ENCODE results near the gene CINP.

CINP gene

GRCh38 chr14:102320033-102320660 lies 42.5 kb downstream of the CINP start:
- TF ChIP-seq CTCF (IDR thresholded peaks at IDR 0.05; ENCODE audit: extremely low read depth, insufficient read depth, missing control alignments), result no peak

DNA sequence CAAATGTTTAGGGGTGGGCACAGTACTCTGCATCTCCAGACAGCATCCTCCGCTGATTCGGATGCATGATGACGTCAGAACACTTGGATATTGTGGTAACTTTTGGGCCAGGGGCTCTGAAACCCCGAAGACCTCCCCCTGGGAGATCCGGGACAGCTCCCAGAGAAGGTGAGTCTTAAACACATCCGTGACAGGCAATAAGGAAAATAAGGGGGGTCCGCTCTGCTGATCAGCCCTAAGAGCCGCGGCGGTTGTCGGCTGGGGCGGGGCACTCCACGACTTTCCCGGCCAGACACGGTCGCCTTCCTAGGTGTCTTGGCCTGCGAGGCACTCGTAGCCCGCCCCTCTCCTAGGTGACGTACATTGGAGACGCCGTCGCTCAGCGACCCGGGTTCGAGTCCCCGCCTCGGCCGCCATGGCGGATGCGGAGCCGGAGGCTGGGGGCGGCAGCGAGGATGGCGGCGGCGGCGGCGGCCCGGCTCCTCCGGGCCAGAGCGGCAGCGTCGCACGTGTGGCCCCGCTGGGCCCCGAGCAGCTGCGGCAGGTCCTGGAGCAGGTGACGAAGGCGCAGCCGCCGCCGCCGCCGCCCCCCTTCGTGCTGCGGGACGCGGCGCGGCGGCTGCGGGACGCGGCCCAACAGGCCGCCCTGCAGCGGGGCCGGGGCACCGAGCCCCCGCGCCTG lies 43.2 kb downstream of the CINP start, which contains the start of gene ZNF839:
ZNF839 (plus strand) TSS at position 396 of the 682 bp plus-strand sequence; CDS start at position 416, 20 bp downstream.
- in situ Hi-C loops (cut with MboI; ENCODE audit: low pct_unique_long_range_greater_than_20kb, low sequenced_read_pairs, unreplicated experiment), result loop anchor here (25.0 kb wide), 2 partner anchors 357 to 607 kb away; partner anchors contain the start of gene DYNC1H1
- DNase-seq (ENCODE audit: low spot score), result peak; percentile 95
- TF ChIP-seq CTCF (IDR thresholded peaks at IDR 0.05; ENCODE audit: extremely low read depth, insufficient read depth, missing control alignments), result no peak

More at GRCh38 chr14:102320033-102320660, 42.5 kb downstream of the CINP start:
- in situ Hi-C loops (cut with MboI; ENCODE audit: low pct_unique_long_range_greater_than_20kb, low sequenced_read_pairs, unreplicated experiment), result loop anchor here (25.0 kb wide), 2 partner anchors 358 to 608 kb away; partner anchors contain the start of gene DYNC1H1
- peak; percentile 60 for DNase-seq (ENCODE audit: low spot score)

DNA sequence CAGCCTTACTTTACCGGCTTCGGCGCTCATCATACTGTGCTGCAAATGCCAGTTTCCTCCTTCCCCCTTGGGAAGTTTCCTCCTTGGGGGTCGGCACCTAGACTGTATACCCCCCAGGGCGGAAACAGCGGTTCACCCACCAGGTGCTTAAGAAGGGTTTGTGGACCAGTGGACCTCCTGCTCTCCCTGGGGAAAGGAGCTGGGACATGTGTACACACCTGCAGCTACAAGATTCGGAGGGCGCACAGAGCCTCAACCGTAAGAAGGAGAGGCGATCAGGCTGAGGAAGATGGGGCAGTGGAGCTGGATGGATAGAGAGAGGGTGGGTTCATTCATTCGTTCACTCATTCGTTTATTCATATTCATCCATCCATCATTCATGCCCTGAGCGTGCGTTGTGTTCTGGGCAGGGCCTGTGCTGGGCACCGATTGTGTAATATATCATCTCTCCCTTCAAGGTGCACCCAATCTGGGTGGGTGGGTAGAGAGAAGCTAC lies 43.9 kb downstream of the CINP start:
- DNase-seq (ENCODE audit: low spot score), result no peak
- in situ Hi-C loops (cut with MboI; ENCODE audit: low pct_unique_long_range_greater_than_20kb, low sequenced_read_pairs, unreplicated experiment), result loop anchor here (25.0 kb wide), 2 partner anchors 357 to 607 kb away; partner anchors contain the start of gene DYNC1H1
- no peak for TF ChIP-seq CTCF (IDR thresholded peaks at IDR 0.05; ENCODE audit: extremely low read depth, insufficient read depth, missing control alignments)

- no peak for DNase-seq (ENCODE audit: low spot score)
- no peak for TF ChIP-seq CTCF (IDR thresholded peaks at IDR 0.05; ENCODE audit: extremely low read depth, insufficient read depth, missing control alignments)
- in situ Hi-C loops (cut with MboI; ENCODE audit: low pct_unique_long_range_greater_than_20kb, low sequenced_read_pairs, unreplicated experiment), result loop anchor here (25.0 kb wide), 2 partner anchors 355 to 605 kb away; partner anchors contain the start of gene DYNC1H1
Measured at GRCh38 chr14:102317564-102318248, 45.0 kb downstream of the CINP start.

DNA sequence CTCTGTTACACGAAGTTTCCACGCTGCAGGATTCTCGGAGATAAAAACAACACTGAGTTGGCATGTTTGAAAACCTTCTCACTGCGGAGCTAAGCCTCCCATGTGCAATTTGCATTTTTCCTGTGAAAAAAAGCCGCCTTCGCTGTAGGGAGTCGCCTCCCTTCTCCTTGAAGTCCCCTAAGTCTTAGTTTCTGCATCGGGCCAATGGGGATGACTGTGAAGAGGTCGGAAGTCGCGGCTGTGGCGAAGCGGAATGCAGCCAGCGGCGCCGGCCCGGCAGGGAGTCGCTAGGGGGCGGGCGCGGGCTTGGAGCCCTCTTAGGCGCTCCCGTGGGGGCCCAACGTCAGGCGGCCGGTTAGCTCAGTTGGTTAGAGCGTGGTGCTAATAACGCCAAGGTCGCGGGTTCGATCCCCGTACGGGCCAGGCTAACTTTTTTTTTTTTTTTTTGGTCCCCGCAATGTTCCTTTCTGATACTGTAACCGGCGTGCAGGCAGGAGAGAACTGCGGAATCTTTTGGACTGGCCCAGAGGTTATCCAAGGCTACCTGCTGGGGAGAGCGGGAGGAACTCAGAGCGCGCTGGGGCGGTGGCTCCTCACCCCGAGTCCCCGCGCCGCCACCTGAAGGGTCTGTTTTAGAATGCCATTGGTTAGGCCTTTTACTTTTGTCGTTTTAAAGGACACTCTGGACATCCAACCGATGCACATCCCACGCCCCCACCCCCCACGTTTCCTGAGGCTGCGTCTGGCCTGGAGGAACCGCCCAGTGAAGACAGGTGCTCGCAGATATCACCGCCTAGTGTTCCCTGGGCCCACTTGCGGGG lies 45.7 kb downstream of the CINP start:
- peak; percentile 91 for TF ChIP-seq CTCF (IDR thresholded peaks at IDR 0.05; ENCODE audit: extremely low read depth, insufficient read depth, missing control alignments)
- peak; percentile 94 for DNase-seq (ENCODE audit: low spot score)
- in situ Hi-C loops (cut with MboI; ENCODE audit: low pct_unique_long_range_greater_than_20kb, low sequenced_read_pairs, unreplicated experiment), result loop anchor here (25.0 kb wide), 2 partner anchors 355 to 605 kb away; partner anchors contain the start of gene DYNC1H1
